Astrocyte (in vitro differentiated cells and primary cell): ENCODE results near the gene TEX19.

Experiments used
- EZH2 ChIP-seq: IDR thresholded peaks from 2 replicates; pipeline ENCODE4 v1.6.1; 2012; ENCODE audit warnings: mild to moderate bottlenecking, low read length, inconsistent platforms; ENCODE audit not compliant: insufficient read depth
- TF ChIP-seq, protein P1 (sequence below): IDR thresholded peaks from 2 replicates; pipeline ENCODE4 v1.5.1; 2011; ENCODE audit warnings: low read depth, mild to moderate bottlenecking, inconsistent platforms, low read length, moderate library complexity; ENCODE audit not compliant: insufficient read depth

GRCh38 chr17:82388223-82388921 is 29.3 kb downstream of the TEX19 start:
- TF ChIP-seq, protein P1, sequence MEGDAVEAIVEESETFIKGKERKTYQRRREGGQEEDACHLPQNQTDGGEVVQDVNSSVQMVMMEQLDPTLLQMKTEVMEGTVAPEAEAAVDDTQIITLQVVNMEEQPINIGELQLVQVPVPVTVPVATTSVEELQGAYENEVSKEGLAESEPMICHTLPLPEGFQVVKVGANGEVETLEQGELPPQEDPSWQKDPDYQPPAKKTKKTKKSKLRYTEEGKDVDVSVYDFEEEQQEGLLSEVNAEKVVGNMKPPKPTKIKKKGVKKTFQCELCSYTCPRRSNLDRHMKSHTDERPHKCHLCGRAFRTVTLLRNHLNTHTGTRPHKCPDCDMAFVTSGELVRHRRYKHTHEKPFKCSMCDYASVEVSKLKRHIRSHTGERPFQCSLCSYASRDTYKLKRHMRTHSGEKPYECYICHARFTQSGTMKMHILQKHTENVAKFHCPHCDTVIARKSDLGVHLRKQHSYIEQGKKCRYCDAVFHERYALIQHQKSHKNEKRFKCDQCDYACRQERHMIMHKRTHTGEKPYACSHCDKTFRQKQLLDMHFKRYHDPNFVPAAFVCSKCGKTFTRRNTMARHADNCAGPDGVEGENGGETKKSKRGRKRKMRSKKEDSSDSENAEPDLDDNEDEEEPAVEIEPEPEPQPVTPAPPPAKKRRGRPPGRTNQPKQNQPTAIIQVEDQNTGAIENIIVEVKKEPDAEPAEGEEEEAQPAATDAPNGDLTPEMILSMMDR, result no peak
- TF ChIP-seq EZH2, result no peak
